ENCODE results near the gene GNA14. TPM values are rescaled to one million over a fixed set of nuclear protein-coding genes. Genes with fewer than 3 reads are reported as not detected.
A peak's percentile ranks its signal among the peaks of the same experiment; 100 is the strongest.

GNA14 gene
- total and polyA plus RNA-seq, 5 donors from 2014 or later: not detected

DNA sequence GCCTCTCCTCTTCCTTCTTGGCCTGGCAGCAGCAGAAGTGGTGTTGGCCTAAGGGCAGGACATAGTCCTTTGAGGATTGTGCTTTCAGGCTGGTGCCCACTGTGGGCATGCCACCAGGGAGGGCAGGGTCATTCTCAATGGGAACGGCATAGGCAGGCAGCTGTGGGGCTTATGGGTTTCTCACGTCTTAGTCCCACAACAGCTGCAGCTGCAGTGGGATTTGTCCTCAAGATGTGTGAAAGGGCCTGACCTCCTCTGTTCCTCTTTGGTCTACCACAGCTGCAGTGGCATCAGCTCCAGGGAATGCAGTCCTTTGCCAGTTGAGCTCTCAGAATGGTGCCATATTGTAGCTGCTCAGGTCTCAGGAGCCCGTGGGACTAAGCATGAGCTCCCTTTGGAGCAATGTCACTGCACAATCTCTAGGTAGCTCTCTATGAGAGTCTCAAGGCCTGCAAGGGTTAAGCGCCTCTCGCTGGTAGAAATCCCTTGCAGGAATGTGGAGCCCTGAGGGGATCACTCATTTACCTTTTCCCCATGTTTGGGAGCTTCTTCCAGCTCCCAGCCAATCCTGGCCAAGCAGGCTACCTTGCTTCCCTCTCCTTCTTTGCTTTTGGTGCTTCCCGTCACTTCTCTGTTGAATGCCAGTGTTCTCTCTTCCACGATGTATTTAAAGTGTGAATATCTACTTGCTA, 104.8 kb downstream of the GNA14 start:
- Mint-ChIP-seq H3K9me3 (peaks cover 3 to 30% (median 14%) of the 10 kb centered on the region in 7 donors), H3K4me1 (no peaks in the 10 kb centered on the region), H3K27ac (no peak overlapping the region), H3K4me3 (no peak overlapping the region), H3K27me3 (peaks cover 14% of the 10 kb centered on the region), H3K36me3 (no peaks in the 10 kb centered on the region)
- Histone ChIP-seq H3K27ac (ENCODE audit: insufficient read depth, low read length, poor library complexity, severe bottlenecking) (no peak overlapping the region), H3K9me3 (ENCODE audit: control insufficient read depth in 2 of 2, low read length in 2 of 2) (peaks cover 23% of the 10 kb centered on the region in 2 experiments), H3K27me3 (ENCODE audit: control insufficient read depth, insufficient read depth, low read length) (peaks cover 3% of the 10 kb centered on the region), H3K36me3 (ENCODE audit: control insufficient read depth, insufficient read depth, low read length) (no peaks in the 10 kb centered on the region), H3K4me1 (ENCODE audit: control insufficient read depth, insufficient read depth, low read length, poor library complexity, severe bottlenecking) (no peaks in the 10 kb centered on the region), H3K4me3 (ENCODE audit: low read depth, low read length) (no peak overlapping the region)
- no peak for ATAC-seq (ENCODE audit: low read depth in 2 of 2)
- DNase-seq: no peak

DNA sequence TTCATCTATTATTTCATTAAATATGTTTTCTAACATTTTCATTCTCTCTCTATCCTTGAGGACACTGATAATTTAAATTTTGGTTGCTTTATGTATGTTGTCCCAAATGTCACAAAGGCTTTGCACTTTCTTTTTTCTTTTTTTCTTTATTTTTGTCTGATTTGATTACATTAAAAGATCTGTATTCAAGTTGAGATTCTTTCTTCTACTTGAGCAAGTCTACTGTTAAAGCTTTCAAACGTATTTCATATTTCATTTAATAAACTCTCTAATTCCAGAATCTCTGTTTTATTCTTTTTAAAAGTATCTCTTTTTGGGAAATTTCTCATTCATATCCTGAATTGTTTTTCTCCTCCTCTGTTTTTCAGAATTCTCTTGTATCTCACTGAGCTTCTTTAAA, 106.5 kb downstream of the GNA14 start:
- Mint-ChIP-seq H3K36me3 (no peaks in the 10 kb centered on the region), H3K27me3 (peaks cover 9% of the 10 kb centered on the region), H3K4me3 (no peak overlapping the region), H3K9me3 (peaks cover 4 to 30% (median 12%) of the 10 kb centered on the region in 7 donors), H3K4me1 (no peaks in the 10 kb centered on the region), H3K27ac (peak overlapping the region in 1 of 3 donors; percentile 27)
- Histone ChIP-seq H3K4me1 (ENCODE audit: control insufficient read depth, insufficient read depth, low read length, poor library complexity, severe bottlenecking) (no peaks in the 10 kb centered on the region), H3K36me3 (ENCODE audit: control insufficient read depth, insufficient read depth, low read length) (no peaks in the 10 kb centered on the region), H3K27me3 (ENCODE audit: control insufficient read depth, insufficient read depth, low read length) (no peaks in the 10 kb centered on the region), H3K27ac (ENCODE audit: insufficient read depth, low read length, poor library complexity, severe bottlenecking) (no peak overlapping the region), H3K9me3 (ENCODE audit: control insufficient read depth in 2 of 2, low read length in 2 of 2) (peaks cover 23% of the 10 kb centered on the region in 2 experiments), H3K4me3 (ENCODE audit: low read depth, low read length) (no peak overlapping the region)
- ATAC-seq (ENCODE audit: low read depth in 2 of 2): no peak
- no peak for DNase-seq

DNA sequence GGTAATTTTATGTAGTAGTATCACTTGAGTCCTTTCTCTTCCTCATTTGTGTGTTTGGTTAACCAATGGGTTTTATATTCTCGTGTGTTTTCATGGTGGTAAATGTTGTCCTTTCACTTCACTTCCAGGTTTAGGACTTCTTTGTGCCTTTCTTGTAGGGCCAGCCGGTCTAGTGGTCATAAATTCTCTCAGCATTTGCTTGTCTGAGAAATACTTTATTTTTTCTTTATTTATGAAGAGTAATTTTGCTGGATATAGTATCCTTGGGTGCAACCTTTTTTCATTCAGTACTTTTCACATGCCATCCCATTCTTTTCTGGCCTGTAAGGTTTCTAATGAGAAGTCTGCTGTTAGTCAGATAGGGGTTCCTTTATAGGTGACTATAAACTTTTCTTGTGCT, 107.1 kb downstream of the GNA14 start:
- Histone ChIP-seq H3K9me3 (ENCODE audit: control insufficient read depth in 2 of 2, low read length in 2 of 2) (peaks cover 23% of the 10 kb centered on the region in 2 experiments), H3K27ac (ENCODE audit: insufficient read depth, low read length, poor library complexity, severe bottlenecking) (no peak overlapping the region)
- ATAC-seq (ENCODE audit: low read depth in 2 of 2): no peak

DNA sequence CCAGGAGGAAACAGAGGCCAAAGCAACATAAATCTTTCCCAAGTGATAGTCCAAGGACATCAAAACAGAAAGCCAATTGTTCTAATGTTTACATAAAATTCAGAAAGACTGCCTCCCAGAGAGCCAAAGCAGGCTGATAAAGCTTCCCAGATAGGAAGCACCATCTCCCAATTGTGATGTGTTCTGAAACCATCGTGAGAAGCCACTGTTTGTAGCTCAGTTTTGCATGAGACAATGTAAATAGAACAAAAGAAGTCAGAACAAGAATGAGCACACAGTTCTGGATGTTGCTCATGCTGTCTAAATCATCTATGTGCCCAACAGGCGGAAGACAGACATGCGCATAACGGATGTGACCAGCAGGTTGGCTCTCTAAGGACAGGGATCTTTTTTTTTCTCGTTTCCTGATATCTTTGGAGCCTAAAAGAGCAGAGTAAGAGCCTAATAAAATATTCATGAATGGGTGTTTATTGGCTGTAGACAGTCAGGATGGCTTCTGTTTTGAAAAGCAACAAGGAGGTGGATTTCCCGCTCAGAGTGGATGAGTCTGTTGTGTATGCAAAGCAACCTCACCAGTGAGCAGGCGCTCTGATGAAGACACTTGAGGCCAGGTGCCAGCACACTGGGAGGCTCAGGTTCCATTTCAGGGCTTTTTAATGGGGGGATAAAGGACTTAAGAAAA, 113.6 kb downstream of the GNA14 start:
- no peaks in the 10 kb centered on the region for H3K36me3 Mint-ChIP-seq
- DNase-seq: no peak
- Histone ChIP-seq H3K36me3 (ENCODE audit: control insufficient read depth, insufficient read depth, low read length) (no peaks in the 10 kb centered on the region), H3K27ac (ENCODE audit: insufficient read depth, low read length, poor library complexity, severe bottlenecking) (no peak overlapping the region), H3K4me3 (ENCODE audit: low read depth, low read length) (no peak overlapping the region), H3K9me3 (ENCODE audit: control insufficient read depth in 2 of 2, low read length in 2 of 2) (no peaks in the 10 kb centered on the region), H3K27me3 (ENCODE audit: control insufficient read depth, insufficient read depth, low read length) (no peaks in the 10 kb centered on the region), H3K4me1 (ENCODE audit: control insufficient read depth, insufficient read depth, low read length, poor library complexity, severe bottlenecking) (no peaks in the 10 kb centered on the region)
- no peak overlapping the region for H3K27ac Mint-ChIP-seq
- no peaks in the 10 kb centered on the region for H3K4me1 Mint-ChIP-seq
- no peak for ATAC-seq (ENCODE audit: low read depth in 2 of 2)
- H3K27me3 Mint-ChIP-seq: no peaks in the 10 kb centered on the region
- H3K9me3 Mint-ChIP-seq: peaks cover 0 to 6% (median 2%) of the 10 kb centered on the region in 7 donors
- H3K4me3 Mint-ChIP-seq: no peak overlapping the region

More for the DNA sequence above, 107.1 kb downstream of the GNA14 start:
- H3K4me3 ChIP-seq (ENCODE audit: low read depth, low read length): no peak overlapping the region
- no peaks in the 10 kb centered on the region for H3K36me3 Mint-ChIP-seq
- no peaks in the 10 kb centered on the region for H3K4me1 ChIP-seq (ENCODE audit: control insufficient read depth, insufficient read depth, low read length, poor library complexity, severe bottlenecking)
- no peak overlapping the region for H3K27ac Mint-ChIP-seq
- H3K36me3 ChIP-seq (ENCODE audit: control insufficient read depth, insufficient read depth, low read length): no peaks in the 10 kb centered on the region
- H3K4me1 Mint-ChIP-seq: no peaks in the 10 kb centered on the region
- no peak overlapping the region for H3K4me3 Mint-ChIP-seq
- peaks cover 5% of the 10 kb centered on the region for H3K27me3 Mint-ChIP-seq
- peaks cover 4 to 30% (median 12%) of the 10 kb centered on the region in 7 donors for H3K9me3 Mint-ChIP-seq
- no peaks in the 10 kb centered on the region for H3K27me3 ChIP-seq (ENCODE audit: control insufficient read depth, insufficient read depth, low read length)
- no peak for DNase-seq

DNA sequence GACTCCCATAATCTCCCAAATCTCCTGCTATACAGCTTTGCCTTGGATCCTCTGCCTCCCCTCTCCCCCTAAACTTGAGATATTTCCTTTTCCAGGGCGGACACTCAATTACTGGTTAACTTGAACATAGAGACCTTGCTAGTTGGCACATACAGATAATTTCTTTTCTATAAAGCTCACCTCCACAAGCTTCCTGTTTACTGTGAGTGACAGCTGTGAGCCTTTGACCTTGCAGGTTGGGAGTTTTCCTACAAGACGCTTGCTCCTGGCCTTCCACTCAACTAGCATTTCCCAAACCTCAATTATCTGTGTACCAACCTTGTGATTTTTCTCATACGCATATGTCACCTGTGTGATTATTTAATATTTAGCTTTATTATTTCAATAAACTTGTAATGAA, 114.5 kb downstream of the GNA14 start:
- H3K27me3 ChIP-seq (ENCODE audit: control insufficient read depth, insufficient read depth, low read length): no peaks in the 10 kb centered on the region
- H3K4me3 Mint-ChIP-seq: no peak overlapping the region
- no peak overlapping the region for H3K4me3 ChIP-seq (ENCODE audit: low read depth, low read length)
- H3K27ac ChIP-seq (ENCODE audit: insufficient read depth, low read length, poor library complexity, severe bottlenecking): no peak overlapping the region
- no peaks in the 10 kb centered on the region for H3K36me3 Mint-ChIP-seq
- no peaks in the 10 kb centered on the region for H3K4me1 Mint-ChIP-seq
- DNase-seq (no peak), ATAC-seq (ENCODE audit: low read depth in 2 of 2) (no peak)
- H3K27me3 Mint-ChIP-seq: no peaks in the 10 kb centered on the region
- H3K36me3 ChIP-seq (ENCODE audit: control insufficient read depth, insufficient read depth, low read length): no peaks in the 10 kb centered on the region
- no peaks in the 10 kb centered on the region for H3K4me1 ChIP-seq (ENCODE audit: control insufficient read depth, insufficient read depth, low read length, poor library complexity, severe bottlenecking)
- no peaks in the 10 kb centered on the region for H3K9me3 ChIP-seq (ENCODE audit: control insufficient read depth in 2 of 2, low read length in 2 of 2)
- no peak overlapping the region for H3K27ac Mint-ChIP-seq
- H3K9me3 Mint-ChIP-seq: peaks cover 0 to 2% (median 0%) of the 10 kb centered on the region in 7 donors

DNA sequence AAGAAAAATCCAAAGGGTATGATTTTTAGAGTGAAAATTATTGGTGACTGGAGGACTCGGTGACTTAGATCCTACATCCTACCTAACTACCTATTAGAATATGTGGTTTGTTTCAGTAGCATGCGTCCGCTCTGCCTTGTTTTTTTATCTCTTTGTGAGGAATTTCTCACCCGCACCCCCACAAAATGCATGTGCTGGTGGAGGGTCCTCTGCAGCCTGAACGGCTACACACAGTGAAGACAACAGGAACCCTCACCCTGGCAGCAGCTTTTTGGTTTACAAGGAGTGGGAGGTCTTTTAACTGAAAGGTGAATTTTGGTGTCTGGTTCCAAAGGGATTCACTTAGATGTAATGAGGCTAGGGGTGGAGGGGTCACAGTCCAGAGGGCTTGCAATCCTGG, 115.5 kb downstream of the GNA14 start:
- H3K4me3 ChIP-seq (ENCODE audit: low read depth, low read length): no peak overlapping the region
- no peaks in the 10 kb centered on the region for H3K36me3 Mint-ChIP-seq
- H3K4me1 Mint-ChIP-seq: no peaks in the 10 kb centered on the region
- DNase-seq (no peak), ATAC-seq (ENCODE audit: low read depth in 2 of 2) (no peak)
- no peaks in the 10 kb centered on the region for H3K27me3 Mint-ChIP-seq
- H3K9me3 Mint-ChIP-seq: peaks cover 0 to 2% (median 0%) of the 10 kb centered on the region in 7 donors
- H3K4me1 ChIP-seq (ENCODE audit: control insufficient read depth, insufficient read depth, low read length, poor library complexity, severe bottlenecking): no peaks in the 10 kb centered on the region
- H3K27me3 ChIP-seq (ENCODE audit: control insufficient read depth, insufficient read depth, low read length): no peaks in the 10 kb centered on the region
- H3K27ac ChIP-seq (ENCODE audit: insufficient read depth, low read length, poor library complexity, severe bottlenecking): no peak overlapping the region
- no peak overlapping the region for H3K4me3 Mint-ChIP-seq
- no peaks in the 10 kb centered on the region for H3K9me3 ChIP-seq (ENCODE audit: control insufficient read depth in 2 of 2, low read length in 2 of 2)
- H3K27ac Mint-ChIP-seq: no peak overlapping the region
- H3K36me3 ChIP-seq (ENCODE audit: control insufficient read depth, insufficient read depth, low read length): no peaks in the 10 kb centered on the region

DNA sequence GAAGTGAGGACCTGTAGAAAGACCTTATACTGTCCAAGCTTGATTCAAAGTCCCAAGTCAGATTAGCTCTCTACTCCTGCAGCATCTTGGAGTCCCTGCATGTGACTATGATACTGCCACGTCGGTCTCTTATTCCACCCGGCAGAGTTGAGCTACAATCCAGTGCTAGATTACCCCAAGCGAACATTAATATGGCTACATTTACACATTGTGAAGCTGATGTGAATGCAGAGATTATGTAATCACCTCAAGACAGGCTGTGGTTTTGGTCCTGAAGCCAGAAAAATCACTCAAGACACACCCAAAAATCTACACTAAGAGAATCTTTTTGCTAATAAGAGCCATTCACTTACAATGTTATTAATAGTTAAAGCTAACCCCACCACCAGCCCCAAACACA, 116.7 kb downstream of the GNA14 start:
- Mint-ChIP-seq H3K4me3 (no peak overlapping the region), H3K9me3 (peaks cover 0 to 2% (median 0%) of the 10 kb centered on the region in 7 donors), H3K27me3 (peaks cover 5% of the 10 kb centered on the region), H3K4me1 (no peaks in the 10 kb centered on the region), H3K36me3 (no peaks in the 10 kb centered on the region), H3K27ac (no peak overlapping the region)
- ATAC-seq (ENCODE audit: low read depth in 2 of 2): no peak
- no peak overlapping the region for H3K4me3 ChIP-seq (ENCODE audit: low read depth, low read length)
- no peak overlapping the region for H3K27ac ChIP-seq (ENCODE audit: insufficient read depth, low read length, poor library complexity, severe bottlenecking)
- no peak for DNase-seq
- H3K4me1 ChIP-seq (ENCODE audit: control insufficient read depth, insufficient read depth, low read length, poor library complexity, severe bottlenecking): no peaks in the 10 kb centered on the region
- no peaks in the 10 kb centered on the region for H3K27me3 ChIP-seq (ENCODE audit: control insufficient read depth, insufficient read depth, low read length)
- no peaks in the 10 kb centered on the region for H3K9me3 ChIP-seq (ENCODE audit: control insufficient read depth in 2 of 2, low read length in 2 of 2)
- no peaks in the 10 kb centered on the region for H3K36me3 ChIP-seq (ENCODE audit: control insufficient read depth, insufficient read depth, low read length)

DNA sequence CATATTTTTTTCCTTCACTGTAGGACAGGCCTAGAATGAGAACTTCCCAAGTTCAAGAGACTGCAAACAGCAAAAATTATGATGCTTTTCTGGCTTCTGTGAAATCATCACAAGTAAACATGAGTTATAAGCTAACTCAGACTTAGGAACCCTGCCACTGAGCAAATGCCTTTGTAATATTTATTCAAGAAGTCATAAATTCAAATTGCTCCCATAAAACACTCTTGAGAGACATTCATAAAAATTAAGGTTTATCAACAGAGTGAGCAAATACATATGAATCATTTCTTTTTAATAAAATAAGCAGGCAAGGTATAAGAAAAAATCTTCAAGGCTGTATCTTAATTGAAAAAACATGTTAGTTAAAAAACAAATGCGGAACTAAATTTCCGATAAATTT, 124.2 kb downstream of the GNA14 start:
- H3K27ac Mint-ChIP-seq: no peak overlapping the region
- Histone ChIP-seq H3K36me3 (ENCODE audit: control insufficient read depth, insufficient read depth, low read length) (no peaks in the 10 kb centered on the region), H3K27me3 (ENCODE audit: control insufficient read depth, insufficient read depth, low read length) (no peaks in the 10 kb centered on the region), H3K4me1 (ENCODE audit: control insufficient read depth, insufficient read depth, low read length, poor library complexity, severe bottlenecking) (no peaks in the 10 kb centered on the region), H3K9me3 (ENCODE audit: control insufficient read depth in 2 of 2, low read length in 2 of 2) (no peaks in the 10 kb centered on the region), H3K27ac (ENCODE audit: insufficient read depth, low read length, poor library complexity, severe bottlenecking) (no peak overlapping the region), H3K4me3 (ENCODE audit: low read depth, low read length) (no peak overlapping the region)
- H3K4me3 Mint-ChIP-seq: no peak overlapping the region
- DNase-seq: no peak
- peaks cover 5% of the 10 kb centered on the region for H3K27me3 Mint-ChIP-seq
- no peaks in the 10 kb centered on the region for H3K36me3 Mint-ChIP-seq
- H3K9me3 Mint-ChIP-seq: peaks cover 0 to 2% (median 0%) of the 10 kb centered on the region in 7 donors
- no peaks in the 10 kb centered on the region for H3K4me1 Mint-ChIP-seq
- no peak for ATAC-seq (ENCODE audit: low read depth in 2 of 2)
